ENCODE data around the gene NOS3.

DNA sequence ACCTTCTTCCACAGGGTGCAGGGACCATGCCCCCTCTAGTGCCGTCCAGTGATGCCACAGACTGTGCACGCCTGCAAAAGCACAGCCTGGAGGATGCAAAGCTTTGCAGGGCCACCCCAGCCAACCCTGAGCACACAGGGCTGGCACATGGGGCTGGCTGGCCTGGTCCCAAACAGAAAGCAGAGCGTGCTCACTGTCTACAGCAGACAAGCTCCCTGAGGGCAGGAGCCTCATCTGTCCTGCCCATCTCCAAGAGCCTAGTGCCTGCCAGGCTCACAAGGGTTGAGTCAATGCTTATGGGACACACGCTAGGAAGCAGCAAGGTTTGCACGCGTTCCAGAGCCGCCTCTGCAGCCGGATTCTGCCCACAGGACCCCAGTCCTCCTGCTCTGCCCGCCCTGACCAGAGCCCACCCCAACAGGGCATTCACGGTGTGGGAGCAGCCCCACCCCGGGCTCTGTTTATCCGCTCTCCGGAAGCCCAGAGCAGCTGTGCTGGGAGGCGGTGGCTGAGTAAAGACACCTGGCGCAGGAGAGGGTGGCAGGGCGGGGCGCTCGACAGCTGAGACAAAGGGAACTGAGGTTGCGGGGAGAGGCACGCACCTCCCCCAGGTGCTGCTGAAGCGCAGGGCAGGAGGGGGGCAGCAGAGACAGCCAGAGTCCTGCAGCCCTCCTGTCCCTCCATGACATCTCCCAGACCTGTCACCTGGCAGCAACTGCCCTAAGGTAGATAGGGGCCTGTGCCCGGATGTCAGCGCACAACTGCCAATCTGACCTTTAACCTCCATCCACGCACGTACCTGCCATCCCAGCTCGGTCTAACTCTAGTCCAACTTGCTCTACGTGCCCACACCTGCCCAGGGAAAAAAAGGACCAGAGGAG, 17.0 kb upstream of the NOS3 start:
- TF ChIP-seq, protein P1, sequence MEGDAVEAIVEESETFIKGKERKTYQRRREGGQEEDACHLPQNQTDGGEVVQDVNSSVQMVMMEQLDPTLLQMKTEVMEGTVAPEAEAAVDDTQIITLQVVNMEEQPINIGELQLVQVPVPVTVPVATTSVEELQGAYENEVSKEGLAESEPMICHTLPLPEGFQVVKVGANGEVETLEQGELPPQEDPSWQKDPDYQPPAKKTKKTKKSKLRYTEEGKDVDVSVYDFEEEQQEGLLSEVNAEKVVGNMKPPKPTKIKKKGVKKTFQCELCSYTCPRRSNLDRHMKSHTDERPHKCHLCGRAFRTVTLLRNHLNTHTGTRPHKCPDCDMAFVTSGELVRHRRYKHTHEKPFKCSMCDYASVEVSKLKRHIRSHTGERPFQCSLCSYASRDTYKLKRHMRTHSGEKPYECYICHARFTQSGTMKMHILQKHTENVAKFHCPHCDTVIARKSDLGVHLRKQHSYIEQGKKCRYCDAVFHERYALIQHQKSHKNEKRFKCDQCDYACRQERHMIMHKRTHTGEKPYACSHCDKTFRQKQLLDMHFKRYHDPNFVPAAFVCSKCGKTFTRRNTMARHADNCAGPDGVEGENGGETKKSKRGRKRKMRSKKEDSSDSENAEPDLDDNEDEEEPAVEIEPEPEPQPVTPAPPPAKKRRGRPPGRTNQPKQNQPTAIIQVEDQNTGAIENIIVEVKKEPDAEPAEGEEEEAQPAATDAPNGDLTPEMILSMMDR (IDR thresholded peaks at IDR 0.05; ENCODE audit: insufficient read depth, low read depth, low read length) = no peak
- TF ChIP-seq EZH2 (IDR thresholded peaks at IDR 0.05; ENCODE audit: insufficient read depth, low read length) = no peak

All from astrocyte (in vitro differentiated cells and primary cell).